OCI-LY1 (cell line): ENCODE results near the gene PLCD3.
A peak's percentile ranks its signal among the peaks of the same experiment; 100 is the strongest.

Experiments used
- H2AFZ ChIP-seq: fragments of 200-600 bp; sonication (generic), shearing (Covaris generic); 2 replicates; pipeline ENCODE4 v1.6.0; 2014; ENCODE audit warnings: antibody characterized with exemption, mild to moderate bottlenecking, low read length
- H3F3A ChIP-seq: fragments of 200-600 bp; sonication (generic), shearing (Covaris generic); 2 replicates; pipeline ENCODE4 v1.6.0; 2014; ENCODE audit warnings: mild to moderate bottlenecking, antibody characterized with exemption, low read length, moderate library complexity; ENCODE audit not compliant: insufficient read depth
- H3K27ac ChIP-seq: fragments of 200-600 bp; sonication (generic); 2 replicates; pipeline ENCODE4 v1.5.1; 2014; ENCODE audit warnings: low read length, mixed run types, mild to moderate bottlenecking, low read depth; ENCODE audit not compliant: poor library complexity, severe bottlenecking
- H3K27me3 ChIP-seq: fragments of 200-600 bp; sonication (generic); 2 replicates; pipeline ENCODE4 v1.6.0; 2014; ENCODE audit warnings: antibody characterized with exemption, mild to moderate bottlenecking, low read length, moderate library complexity; ENCODE audit not compliant: insufficient read depth
- H3K36me3 ChIP-seq: fragments of 200-600 bp; sonication (generic); 2 replicates; pipeline ENCODE4 v1.6.1; 2014; ENCODE audit warnings: mild to moderate bottlenecking, antibody characterized with exemption, low read length, moderate library complexity, mixed read lengths; ENCODE audit not compliant: insufficient read depth
- H3K4me1 ChIP-seq: fragments of 200-600 bp; sonication (generic); 2 replicates; pipeline ENCODE4 v1.5.1; 2014; ENCODE audit warnings: mild to moderate bottlenecking, low read length, moderate library complexity; ENCODE audit not compliant: insufficient read depth, severe bottlenecking
- H3K4me2 ChIP-seq: fragments of 200-600 bp; sonication (generic), shearing (Covaris generic); 2 replicates; pipeline ENCODE4 v1.6.1; 2014; ENCODE audit warnings: low read length
- H3K4me3 ChIP-seq: fragments of 200-600 bp; sonication (generic); 2 replicates; pipeline ENCODE4 v1.5.1; 2014; ENCODE audit warnings: low read length, low read depth, mild to moderate bottlenecking, mixed read lengths; ENCODE audit not compliant: poor library complexity, severe bottlenecking
- H3K79me2 ChIP-seq: fragments of 200-600 bp; shearing (Covaris generic); 2 replicates; pipeline ENCODE4 v1.6.1; 2016; ENCODE audit warnings: mixed run types, low read length, mixed read lengths; ENCODE audit not compliant: insufficient read depth
- H3K9ac ChIP-seq: fragments of 200-600 bp; sonication (generic), shearing (Covaris generic); 2 replicates; pipeline ENCODE4 v1.6.1; 2014; ENCODE audit warnings: mild to moderate bottlenecking, low read length, mixed read lengths
- H3K9me2 ChIP-seq: fragments of 200-600 bp; sonication (generic), shearing (Covaris generic); 2 replicates; pipeline ENCODE4 v1.6.1; 2014; ENCODE audit warnings: low read depth, mild to moderate bottlenecking, low read length, mixed read lengths
- H3K9me3 ChIP-seq: fragments of 200-600 bp; shearing (Covaris generic); 2 replicates; pipeline ENCODE4 v1.6.1; 2014; ENCODE audit warnings: low read length, mixed read lengths
- H4K20me1 ChIP-seq: fragments of 200-600 bp; sonication (generic), shearing (Covaris generic); 2 replicates; pipeline ENCODE4 v1.6.0; 2016; ENCODE audit warnings: mild to moderate bottlenecking, low read length; ENCODE audit not compliant: insufficient read depth
- EZH2 ChIP-seq: fragments of 200-600 bp; sonication (generic), shearing (Covaris generic); IDR thresholded peaks from 2 replicates; pipeline ENCODE4 v1.8.0; 2017; ENCODE audit warnings: borderline replicate concordance, mixed run types, mild to moderate bottlenecking, antibody characterized with exemption, low read length, moderate library complexity, mixed read lengths
- TF ChIP-seq, protein P1 (sequence below): fragments of 200-600 bp; sonication (generic), shearing (Covaris generic); IDR thresholded peaks from 2 replicates; pipeline ENCODE4 v1.5.1; 2017; ENCODE audit warnings: mild to moderate bottlenecking, antibody characterized with exemption, low read length, moderate library complexity, mixed read lengths

PLCD3 gene

DNA sequence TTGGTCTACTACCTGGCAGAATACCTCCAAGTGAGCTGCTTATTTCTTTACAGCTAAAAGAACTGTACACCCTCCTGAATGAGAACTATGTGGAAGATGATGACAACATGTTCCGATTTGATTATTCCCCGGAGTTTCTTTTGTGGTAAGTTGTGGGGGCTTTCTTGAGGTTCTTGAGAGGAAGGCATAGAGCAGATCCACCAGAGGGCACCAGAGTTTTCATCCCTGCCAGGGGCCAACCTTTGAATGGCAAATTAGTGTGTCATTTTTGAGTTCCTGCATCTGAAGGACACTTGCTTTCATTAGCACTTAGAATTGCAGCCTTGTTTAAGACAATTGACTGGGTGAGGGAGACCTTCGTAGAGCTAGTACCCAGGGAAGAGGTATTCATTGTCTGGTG lies 36.2 kb downstream of the PLCD3 start:
- Histone ChIP-seq H2AFZ (no peak overlapping the region), H3K36me3 (peaks cover 89% of the 10 kb centered on the region), H3K27me3 (no peaks in the 10 kb centered on the region), H3K9me2 (no peaks in the 10 kb centered on the region), H4K20me1 (no peaks in the 10 kb centered on the region), H3K9me3 (no peaks in the 10 kb centered on the region), H3K4me3 (no peak overlapping the region), H3K4me2 (no peak overlapping the region), H3F3A (no peaks in the 10 kb centered on the region), H3K79me2 (no peaks in the 10 kb centered on the region), H3K27ac (no peak overlapping the region), H3K4me1 (peaks cover 19% of the 10 kb centered on the region), H3K9ac (no peak overlapping the region)
- TF ChIP-seq EZH2 = no peak
- TF ChIP-seq, protein P1, sequence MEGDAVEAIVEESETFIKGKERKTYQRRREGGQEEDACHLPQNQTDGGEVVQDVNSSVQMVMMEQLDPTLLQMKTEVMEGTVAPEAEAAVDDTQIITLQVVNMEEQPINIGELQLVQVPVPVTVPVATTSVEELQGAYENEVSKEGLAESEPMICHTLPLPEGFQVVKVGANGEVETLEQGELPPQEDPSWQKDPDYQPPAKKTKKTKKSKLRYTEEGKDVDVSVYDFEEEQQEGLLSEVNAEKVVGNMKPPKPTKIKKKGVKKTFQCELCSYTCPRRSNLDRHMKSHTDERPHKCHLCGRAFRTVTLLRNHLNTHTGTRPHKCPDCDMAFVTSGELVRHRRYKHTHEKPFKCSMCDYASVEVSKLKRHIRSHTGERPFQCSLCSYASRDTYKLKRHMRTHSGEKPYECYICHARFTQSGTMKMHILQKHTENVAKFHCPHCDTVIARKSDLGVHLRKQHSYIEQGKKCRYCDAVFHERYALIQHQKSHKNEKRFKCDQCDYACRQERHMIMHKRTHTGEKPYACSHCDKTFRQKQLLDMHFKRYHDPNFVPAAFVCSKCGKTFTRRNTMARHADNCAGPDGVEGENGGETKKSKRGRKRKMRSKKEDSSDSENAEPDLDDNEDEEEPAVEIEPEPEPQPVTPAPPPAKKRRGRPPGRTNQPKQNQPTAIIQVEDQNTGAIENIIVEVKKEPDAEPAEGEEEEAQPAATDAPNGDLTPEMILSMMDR = peak; percentile 72

DNA sequence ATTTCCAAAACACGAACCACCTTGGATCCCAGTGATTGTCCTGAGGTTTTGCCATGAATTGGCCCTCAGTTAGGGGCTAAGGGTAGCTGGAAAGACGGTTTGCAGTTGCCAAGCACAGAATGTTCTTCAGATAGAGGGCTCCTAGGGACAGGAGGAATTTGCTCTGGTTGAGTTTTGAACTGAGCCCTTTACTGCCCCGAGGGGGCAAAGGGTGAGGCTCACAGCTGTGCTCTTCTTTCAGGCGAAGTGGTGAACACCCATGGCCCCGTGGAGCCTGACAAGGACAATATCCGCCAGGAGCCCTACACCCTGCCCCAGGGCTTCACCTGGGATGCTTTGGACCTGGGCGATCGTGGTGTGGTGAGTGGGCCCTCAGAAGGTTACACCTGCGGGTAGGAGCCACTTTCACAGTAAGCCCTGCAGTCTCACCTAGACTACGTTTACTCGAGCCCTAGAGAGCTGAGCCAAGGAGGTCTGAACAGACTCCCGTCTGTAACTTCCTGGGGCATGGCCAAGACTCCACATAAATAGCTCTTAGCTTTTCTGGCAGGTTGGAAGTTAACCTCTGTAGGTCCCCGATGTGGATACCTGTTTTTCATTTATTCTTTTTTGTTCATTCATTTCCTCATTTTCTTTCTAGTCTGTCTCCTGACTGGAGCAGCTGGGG lies 38.7 kb downstream of the PLCD3 start:
- Histone ChIP-seq H3K27me3 (no peaks in the 10 kb centered on the region), H3K4me2 (no peak overlapping the region), H3K27ac (no peak overlapping the region), H3K9me2 (no peaks in the 10 kb centered on the region), H4K20me1 (no peaks in the 10 kb centered on the region), H3K4me1 (peaks cover 16% of the 10 kb centered on the region), H3K4me3 (no peak overlapping the region), H3K36me3 (peaks cover 97% of the 10 kb centered on the region), H3K79me2 (no peaks in the 10 kb centered on the region), H3F3A (no peaks in the 10 kb centered on the region), H2AFZ (no peak overlapping the region), H3K9me3 (no peaks in the 10 kb centered on the region), H3K9ac (no peak overlapping the region)
- TF ChIP-seq, protein P1 = no peak
- no peak for TF ChIP-seq EZH2

DNA sequence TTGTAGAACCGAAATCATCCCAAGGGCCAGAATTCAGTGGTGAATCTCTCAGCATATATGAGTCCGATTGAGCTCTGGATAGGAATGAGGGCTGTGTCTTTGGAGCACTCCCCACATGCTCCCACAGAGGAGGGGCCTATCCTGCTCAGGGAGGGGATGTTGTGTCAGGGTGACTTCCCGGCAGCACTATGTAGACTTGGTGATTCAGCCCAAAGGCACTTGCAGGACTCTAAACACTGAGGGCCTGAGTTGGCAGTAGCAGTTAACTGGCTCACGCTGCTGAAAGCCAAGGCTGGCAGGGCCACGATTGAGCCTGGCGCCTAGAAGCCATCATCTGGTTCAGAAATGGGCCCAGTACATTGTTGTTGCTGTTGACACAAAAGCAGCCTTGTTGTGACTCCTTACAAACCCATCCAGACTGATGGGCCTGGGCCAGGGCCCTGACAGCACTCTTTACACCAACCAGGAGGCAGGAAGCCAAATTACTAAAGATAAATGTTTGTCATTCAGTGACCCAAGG lies 39.3 kb downstream of the PLCD3 start:
- Histone ChIP-seq H3K79me2 (no peaks in the 10 kb centered on the region), H2AFZ (no peak overlapping the region), H3K9me3 (no peaks in the 10 kb centered on the region), H3K4me1 (peaks cover 10% of the 10 kb centered on the region), H3K36me3 (peaks cover 97% of the 10 kb centered on the region), H3K9ac (no peak overlapping the region), H3K4me3 (no peak overlapping the region), H3K4me2 (no peak overlapping the region), H3K27ac (no peak overlapping the region), H4K20me1 (no peaks in the 10 kb centered on the region), H3F3A (no peaks in the 10 kb centered on the region), H3K27me3 (no peaks in the 10 kb centered on the region), H3K9me2 (no peaks in the 10 kb centered on the region)
- TF ChIP-seq EZH2 = no peak
- TF ChIP-seq, protein P1 = no peak
